HepG2 (cell line): ENCODE results near the gene TPRX1. TPM values are rescaled to one million over a fixed set of nuclear protein-coding genes. Genes with fewer than 3 reads are reported as not detected.

ENCODE experiments used
- ATAC-seq: fragments of 200-7000 bp; cut with Tn5 transposase; 3 replicates; pipeline ENCODE4 v1.9.1; 2020; ENCODE audit warnings: mild to moderate bottlenecking, moderate library complexity
- BruUV-seq: library from RNA; stranded (reverse); fragments of 400-500 nt; replicated peaks from 2 replicates; lab custom pipeline; 2021; lab: Mats Ljungman, UMichigan
- CTCF ChIA-PET: fragments of 300-600 bp; formaldehyde crosslinking; extraction: SDS; loops from one replicate; lab custom pipeline; 2021; ENCODE audit warnings: low total read pairs, inconsistent platforms, low intra/inter-chr PET ratio; lab: Yijun Ruan, JAX
- POLR2A ChIA-PET: fragments of 350-600 bp; sonication (Branson Sonifier 250); formaldehyde crosslinking; loops from one replicate; lab custom pipeline; 2020; ENCODE audit warnings: antibody characterized with exemption, inconsistent platforms; lab: Yijun Ruan, JAX
- DNase-seq: peaks from one replicate; pipeline ENCODE4 v3.0.0-alpha.2; 2015; ENCODE audit warnings: low spot score
- FAIRE-seq: peaks from 3 replicates; lab custom pipeline; 2011; peaks lifted over from hg19 to GRCh38; lab: Jason Lieb, UNC
- H2AFZ ChIP-seq: one replicate; pipeline ENCODE4 v1.6.1; 2011; ENCODE audit warnings: low read length, inconsistent platforms
- H3K27ac ChIP-seq: fragments of 300-600 bp; 3 replicates; pipeline ENCODE4 v1.8.0; 2011; ENCODE audit warnings: mixed run types, mild to moderate bottlenecking, mixed read lengths, low read length, inconsistent platforms; ENCODE audit not compliant: insufficient read depth; ENCODE audit errors: extremely low read length
- H3K27me3 ChIP-seq, 2 experiments: fragments of 200-600 bp in 1 of 2; 2 replicates in 1 of 2; 3 replicates in 1 of 2; pipeline versions ENCODE4 v1.6.0 to v1.8.0; 2011; ENCODE audit warnings: low read length in 2 of 2, mild to moderate bottlenecking in 2 of 2, moderate library complexity in 2 of 2, inconsistent platforms in 1 of 2; ENCODE audit not compliant: insufficient read depth in 2 of 2, control insufficient read depth in 1 of 2
- H3K36me3 ChIP-seq, 2 experiments: fragments of 200-600 bp in 1 of 2; replicated peaks in 1 of 2; 2 replicates in 1 of 2; 3 replicates in 1 of 2; pipeline versions ENCODE4 v1.5.1 to v1.8.0; 2011; ENCODE audit warnings: low read length in 2 of 2, inconsistent platforms in 1 of 2; ENCODE audit not compliant: insufficient read depth in 2 of 2, control insufficient read depth in 1 of 2
- H3K4me1 ChIP-seq: 2 replicates; pipeline ENCODE4 v1.5.1; 2012; ENCODE audit warnings: low read length, inconsistent platforms; ENCODE audit not compliant: insufficient read depth
- H3K4me2 ChIP-seq: 2 replicates; pipeline ENCODE4 v1.6.0; 2011; ENCODE audit warnings: low read depth, low read length, inconsistent platforms
- H3K4me3 ChIP-seq, 3 experiments: fragments of 200-600 bp in 1 of 3; sonication (generic), shearing (Covaris generic) in 1 of 3; replicated peaks in 1 of 3; 2 replicates each; pipeline ENCODE4 v1.5.1; 2011 to 2016; ENCODE audit warnings: low read length in 3 of 3, inconsistent platforms in 2 of 3, low read depth in 2 of 3, mild to moderate bottlenecking in 2 of 3, control low read depth in 1 of 3, mixed read lengths in 1 of 3; ENCODE audit not compliant: insufficient read depth in 1 of 3
- H3K79me2 ChIP-seq: one replicate; pipeline ENCODE4 v1.6.1; 2011; ENCODE audit warnings: low read length, inconsistent platforms; ENCODE audit not compliant: insufficient read depth
- H3K9ac ChIP-seq: 2 replicates; pipeline ENCODE4 v1.6.0; 2011; ENCODE audit warnings: mild to moderate bottlenecking, low read depth, low read length, inconsistent platforms; ENCODE audit not compliant: insufficient read depth
- H3K9me3 ChIP-seq: 2 replicates; pipeline ENCODE4 v1.5.1; 2012; ENCODE audit warnings: mild to moderate bottlenecking, low read length
- H4K20me1 ChIP-seq: 2 replicates; pipeline ENCODE4 v1.6.0; 2011; ENCODE audit warnings: inconsistent platforms, mild to moderate bottlenecking, low read length, moderate library complexity; ENCODE audit not compliant: insufficient read depth
- AGO2 ChIP-seq: fragments of 200-400 bp; formaldehyde crosslinking; optimal IDR thresholded peaks from 2 replicates; pipeline ENCODE3; 2017; ENCODE audit warnings: mild to moderate bottlenecking, low read depth, low read length, moderate library complexity
- ARNT2 ChIP-seq: sonication (generic); formaldehyde crosslinking; IDR thresholded peaks from 2 replicates; pipeline ENCODE4 v1.8.0; 2022; ENCODE audit warnings: mild to moderate bottlenecking, low read depth, missing genetic modification reagents, moderate library complexity
- ATF7 ChIP-seq, 2 experiments: fragments of 450-650 bp in 1 of 2; sonication (generic) in 1 of 2; formaldehyde crosslinking in 1 of 2; IDR thresholded peaks; 2 replicates each; pipeline versions ENCODE4 v1.4.0 to v1.6.1; 2016 to 2020; ENCODE audit warnings: antibody characterized with exemption in 1 of 2, mild to moderate bottlenecking in 1 of 2, missing genetic modification reagents in 1 of 2
- CREB1 ChIP-seq, 2 experiments: fragments of 450-650 bp in 1 of 2; IDR thresholded peaks; 2 replicates each; pipeline ENCODE4 v1.6.1; 2016 to 2017; ENCODE audit warnings: control low read depth in 1 of 2, mild to moderate bottlenecking in 1 of 2, missing compliant biosample characterization in 1 of 2, missing genetic modification characterization in 1 of 2
- FOXK1 ChIP-seq: sonication (generic); formaldehyde crosslinking; IDR thresholded peaks from 2 replicates; pipeline ENCODE4 v1.4.0; 2020; ENCODE audit warnings: low read depth, missing genetic modification reagents, borderline replicate concordance
- HOXA9 ChIP-seq: sonication (generic); formaldehyde crosslinking; IDR thresholded peaks from 2 replicates; pipeline ENCODE4 v1.8.1; 2022; ENCODE audit warnings: missing genetic modification reagents, mild to moderate bottlenecking, moderate library complexity, borderline replicate concordance
- MIER2 ChIP-seq: IDR thresholded peaks from 2 replicates; pipeline ENCODE4 v1.6.1; 2016; ENCODE audit warnings: missing biosample characterization, missing genetic modification reagents
- RARG ChIP-seq: sonication (generic); formaldehyde crosslinking; IDR thresholded peaks from 2 replicates; pipeline ENCODE4 v1.4.0; 2020; ENCODE audit warnings: low read depth, mild to moderate bottlenecking, missing genetic modification reagents
- RFX5 ChIP-seq: IDR thresholded peaks from 2 replicates; pipeline ENCODE4 v1.6.1; 2011; ENCODE audit warnings: low read depth, low read length, improper control_type of control experiment
- SKI ChIP-seq: fragments of 450-650 bp; IDR thresholded peaks from one replicate; pipeline ENCODE4 v1.6.1; 2018; ENCODE audit warnings: mild to moderate bottlenecking; ENCODE audit not compliant: partially characterized antibody
- U2AF2 ChIP-seq: fragments of 200-400 bp; formaldehyde crosslinking; IDR thresholded peaks from 2 replicates; pipeline ENCODE4 v1.6.1; 2017; ENCODE audit warnings: low read depth, mild to moderate bottlenecking, low read length
- ZNF17 ChIP-seq: sonication (generic); formaldehyde crosslinking; IDR thresholded peaks from 2 replicates; pipeline ENCODE4 v1.5.0; 2020; ENCODE audit warnings: mild to moderate bottlenecking, missing genetic modification reagents
- ZNF329 ChIP-seq: sonication (generic); formaldehyde crosslinking; IDR thresholded peaks from 2 replicates; pipeline ENCODE4 v1.9.0; 2021; ENCODE audit warnings: low read depth, mild to moderate bottlenecking, missing genetic modification reagents
- ZNF549 ChIP-seq: sonication (generic); formaldehyde crosslinking; IDR thresholded peaks from 2 replicates; pipeline ENCODE4 v1.5.0; 2020; ENCODE audit warnings: missing genetic modification reagents
- whole genome bisulfite sequencing: methylation state at CpG from one replicate; pipeline ENCODE4 v1.1.6; 2017; ENCODE audit warnings: low lambda C conversion rate; 5-methylcytosine and 5-hydroxymethylcytosine counted together
- in situ Hi-C: cut with HindIII; loops from 2 replicates; pipeline ENCODE4 v1.10.0; 2017; ENCODE audit warnings: low pct_unique_long_range_greater_than_20kb; ENCODE audit not compliant: extremely low pct_ligation_motif_present
- intact Hi-C: fragments of 100-400 bp; cut with micrococcal nuclease; formaldehyde crosslinking; loops from one replicate; pipeline ENCODE4 v1.10.0; 2022; ENCODE audit not compliant: unreplicated experiment
- polyA plus RNA-seq, 8 experiments: library from polyadenylated mRNA; depleted of rRNA in 3 of 8; stranded (reverse) in 7 of 8; unstranded in 1 of 8; fragments of >200 nt; fragmentation: Illumina TruSeq in 4 of 8; extraction: Trizol in 4 of 8; gene quantifications; 2 replicates each; pipeline versions ENCODE4 v1.2.1 to v1.2.3, GENCODE V29; 2011 to 2016; ENCODE audit warnings: low read depth in 4 of 8, missing spikeins in 1 of 8, mixed read lengths in 1 of 8; ENCODE audit not compliant: insufficient read depth in 1 of 8
- total RNA-seq, 5 experiments: library from RNA; depleted of rRNA; stranded (reverse); fragments of >200 nt; fragmentation: Illumina TruSeq; extraction: Trizol; gene quantifications; 2 replicates each; pipeline ENCODE4 v1.2.3, GENCODE V29; 2016; ENCODE audit warnings: low read depth in 1 of 5

The TPRX1 gene
- total and polyA plus RNA-seq, 2 of the 13 experiments (the other 11 are each of a cell fraction or from before 2014, with no cell fraction given) = not detected

DNA sequence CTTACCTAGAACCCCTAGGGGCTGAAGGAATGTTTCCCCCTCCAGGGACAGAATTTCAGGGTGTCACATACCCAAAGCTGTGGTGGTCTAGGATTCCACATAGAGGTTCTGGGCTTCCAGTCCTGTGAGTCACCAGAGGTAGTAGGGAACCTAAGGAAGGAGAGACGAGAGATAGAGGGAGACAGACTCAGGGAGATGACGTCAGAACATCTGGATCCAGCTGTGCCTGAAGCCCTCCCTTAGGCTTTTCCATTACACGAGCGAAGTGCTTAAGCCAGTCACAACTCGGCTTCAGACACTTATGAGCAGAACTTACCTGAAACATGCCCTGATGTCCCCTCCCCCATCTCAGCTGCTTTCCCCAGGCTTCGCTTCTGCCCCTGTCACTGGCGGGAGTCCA is 37.7 kb downstream of the TPRX1 start:
- Histone ChIP-seq H3K4me2 (no peak overlapping the region), H3K9ac (no peak overlapping the region), H3K27ac (no peak overlapping the region), H2AFZ (no peak overlapping the region), H3K36me3 (no peaks in the 10 kb centered on the region), H3K9me3 (no peaks in the 10 kb centered on the region), H4K20me1 (no peaks in the 10 kb centered on the region), H3K27me3 (no peaks in the 10 kb centered on the region), H3K4me1 (peaks cover 41% of the 10 kb centered on the region)
- CTCF ChIA-PET = interaction anchor here (1.3 to 2.9 kb wide), 2 partner anchors 21 to 24 kb away, joined by 5 to 47 read pairs; no protein-coding TSS in a partner anchor
- BruUV-seq = no TSS peak
- in situ Hi-C loops = no loop called here
- DNase-seq (no peak), ATAC-seq (no peak)
- TF ChIP-seq ZNF17 (CRISPR knock-in tag) = no peak
- peak; percentile 92 for TF ChIP-seq CREB1 (IDR thresholded peaks at IDR 0.05)
- no peak for TF ChIP-seq CREB1 (CRISPR knock-in tag; IDR thresholded peaks at IDR 0.05)
- no peak for TF ChIP-seq RFX5
- no peak for TF ChIP-seq FOXK1 (CRISPR knock-in tag)
- TF ChIP-seq ATF7 (IDR thresholded peaks at IDR 0.05) = peak; percentile 88
- TF ChIP-seq ATF7 (CRISPR knock-in tag; IDR thresholded peaks at IDR 0.05) = no peak
- TF ChIP-seq U2AF2 = no peak
- no peak for TF ChIP-seq MIER2 (CRISPR knock-in tag)
- no peak for TF ChIP-seq ARNT2
- TF ChIP-seq AGO2 = no peak
- TF ChIP-seq ZNF329 (CRISPR knock-in tag) = peak; percentile 99
- no peak for TF ChIP-seq ZNF549 (CRISPR knock-in tag)
- TF ChIP-seq SKI = no peak
- TF ChIP-seq HOXA9 (CRISPR knock-in tag) = no peak
- no peak for TF ChIP-seq RARG
- TF ChIP-seq, all 625 proteins: peak for 3
- no peak overlapping the region for H3K4me3 ChIP-seq
- no peak for FAIRE-seq
- intact Hi-C loops = loop anchor here (1.0 kb wide), 1 partner anchor 22 kb away; no protein-coding TSS in a partner anchor
- WGBS = 41% methylated on average over 5 of the region's 7 CpGs
- no peaks in the 10 kb centered on the region for H3K79me2 ChIP-seq
- POLR2A ChIA-PET = no interaction called here
